ENCODE data around the gene ZNF598.

DNA sequence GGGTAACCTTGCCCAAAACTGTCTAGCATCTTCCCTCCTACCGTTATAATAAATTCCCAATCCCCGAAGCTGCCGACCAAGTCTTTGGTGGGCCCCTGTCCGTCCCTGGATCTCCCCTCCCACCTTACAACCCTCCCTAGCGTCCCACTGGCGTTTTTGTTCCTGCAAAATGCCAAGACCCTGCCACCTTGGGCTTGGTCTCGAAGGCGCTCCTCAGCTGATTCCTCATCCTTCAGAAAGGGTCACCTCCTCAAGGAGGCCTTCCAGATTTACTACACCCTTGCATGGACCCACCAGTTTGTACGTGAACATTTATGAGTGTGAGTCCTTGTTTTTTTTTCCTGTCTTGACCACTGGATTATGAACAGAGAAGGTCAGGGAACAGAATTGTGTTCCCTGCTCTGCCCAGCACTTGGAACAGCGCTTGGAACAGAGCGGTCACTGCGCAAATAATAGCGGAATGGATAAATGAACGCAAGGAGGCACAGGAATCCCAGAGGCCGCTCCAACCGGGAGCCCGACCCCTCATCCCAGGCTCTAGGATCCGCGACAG, 26.6 kb downstream of the ZNF598 start:
- TF ChIP-seq, protein P1, sequence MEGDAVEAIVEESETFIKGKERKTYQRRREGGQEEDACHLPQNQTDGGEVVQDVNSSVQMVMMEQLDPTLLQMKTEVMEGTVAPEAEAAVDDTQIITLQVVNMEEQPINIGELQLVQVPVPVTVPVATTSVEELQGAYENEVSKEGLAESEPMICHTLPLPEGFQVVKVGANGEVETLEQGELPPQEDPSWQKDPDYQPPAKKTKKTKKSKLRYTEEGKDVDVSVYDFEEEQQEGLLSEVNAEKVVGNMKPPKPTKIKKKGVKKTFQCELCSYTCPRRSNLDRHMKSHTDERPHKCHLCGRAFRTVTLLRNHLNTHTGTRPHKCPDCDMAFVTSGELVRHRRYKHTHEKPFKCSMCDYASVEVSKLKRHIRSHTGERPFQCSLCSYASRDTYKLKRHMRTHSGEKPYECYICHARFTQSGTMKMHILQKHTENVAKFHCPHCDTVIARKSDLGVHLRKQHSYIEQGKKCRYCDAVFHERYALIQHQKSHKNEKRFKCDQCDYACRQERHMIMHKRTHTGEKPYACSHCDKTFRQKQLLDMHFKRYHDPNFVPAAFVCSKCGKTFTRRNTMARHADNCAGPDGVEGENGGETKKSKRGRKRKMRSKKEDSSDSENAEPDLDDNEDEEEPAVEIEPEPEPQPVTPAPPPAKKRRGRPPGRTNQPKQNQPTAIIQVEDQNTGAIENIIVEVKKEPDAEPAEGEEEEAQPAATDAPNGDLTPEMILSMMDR (IDR thresholded peaks at IDR 0.05), result no peak
- TF ChIP-seq POLR2AphosphoS5 (IDR thresholded peaks at IDR 0.05) (no peak), POLR2A (IDR thresholded peaks at IDR 0.05) (no peak)

Data from breast epithelium (tissue), 3 donors.